Measurements from ENCODE around the gene SEPHS1. TPM values are rescaled to one million over a fixed set of nuclear protein-coding genes. Genes with fewer than 3 reads are reported as not detected.

The SEPHS1 gene
- polyA plus RNA-seq, 1 experiment, result 76.9 TPM

- ChIA-PET CTCF (interaction anchor here (1.6 kb wide), 1 partner anchor 47 kb away, joined by 3 read pairs; no protein-coding TSS in a partner anchor), POLR2A (no interaction called here)
- Histone ChIP-seq H3K9me3 (ENCODE audit: control insufficient read depth, insufficient read depth, low read length) (no peaks in the 10 kb centered on the region), H3K27ac (ENCODE audit: low read depth, low read length) (no peak overlapping the region), H3K27me3 (ENCODE audit: control insufficient read depth, insufficient read depth, low read length) (peaks cover 16% of the 10 kb centered on the region), H3K4me3 (ENCODE audit: low read depth, low read length) (no peak overlapping the region)
- DNase-seq (ENCODE audit: low read depth, low spot score), result no peak
- TF ChIP-seq CTCF (IDR thresholded peaks at IDR 0.05; ENCODE audit: low read depth, low read length), result no peak
Observed at GRCh38 chr10:13392701-13393100, 44.6 kb upstream of the SEPHS1 start.

DNA sequence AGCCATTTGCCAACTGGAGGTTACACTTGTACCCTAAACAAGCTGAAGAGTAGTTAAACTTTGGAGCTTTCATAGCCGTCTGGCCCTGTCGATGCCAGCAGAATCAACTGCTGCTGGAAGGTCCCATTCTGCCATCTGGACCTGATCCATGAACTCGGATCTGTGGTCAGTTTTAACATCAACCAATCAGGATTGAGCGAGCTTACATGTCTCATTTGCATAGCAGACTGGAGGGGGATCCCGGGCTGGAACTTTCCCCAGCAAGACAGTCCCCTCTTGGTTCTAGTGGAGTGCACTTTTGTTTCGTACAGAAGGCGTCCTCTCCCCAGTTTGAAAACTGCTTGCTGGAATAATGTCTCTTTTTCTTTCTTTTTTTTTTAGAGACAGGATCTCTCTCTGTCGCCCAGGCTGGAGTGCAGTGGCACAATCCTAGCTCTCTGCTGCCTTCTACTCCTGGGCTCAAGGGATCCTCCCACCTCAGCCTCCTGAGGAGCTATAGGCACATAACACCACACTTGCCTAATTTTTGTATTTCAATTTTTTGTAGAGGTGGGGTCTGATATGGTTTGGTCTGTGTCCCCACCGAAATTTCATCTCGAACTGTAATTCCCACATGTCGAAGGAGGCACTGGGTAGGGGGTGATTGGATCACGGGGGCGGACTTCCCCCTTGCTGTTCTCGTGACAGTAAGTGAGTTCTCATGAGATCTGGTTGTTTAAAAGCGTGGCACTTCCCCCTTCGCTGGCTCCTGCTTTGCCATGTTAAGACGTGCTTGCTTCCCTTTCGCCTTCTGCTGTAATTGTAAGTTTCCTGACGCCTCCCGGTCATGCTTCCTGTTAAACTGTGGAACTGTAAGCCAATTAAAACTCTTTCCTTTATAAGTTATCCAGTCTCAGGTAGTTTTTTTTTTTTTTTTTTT, 42.8 kb upstream of the SEPHS1 start:
- POLR2A ChIA-PET, result no interaction called here
- Histone ChIP-seq H3K27me3 (ENCODE audit: control insufficient read depth, insufficient read depth, low read length) (peaks cover 16% of the 10 kb centered on the region), H3K4me3 (ENCODE audit: low read depth, low read length) (no peak overlapping the region), H3K27ac (ENCODE audit: low read depth, low read length) (no peak overlapping the region), H3K9me3 (ENCODE audit: control insufficient read depth, insufficient read depth, low read length) (no peaks in the 10 kb centered on the region)
- no peak for TF ChIP-seq CTCF (IDR thresholded peaks at IDR 0.05; ENCODE audit: low read depth, low read length)
- CTCF ChIA-PET, result interaction anchor here (0.9 to 1.0 kb wide), 2 partner anchors 18 to 19 kb away, joined by 3 to 6 read pairs; no protein-coding TSS in a partner anchor
- no peak for DNase-seq (ENCODE audit: low read depth, low spot score)

GRCh38 chr10:13388478-13389230, 40.6 kb upstream of the SEPHS1 start:
- Histone ChIP-seq H3K27me3 (ENCODE audit: control insufficient read depth, insufficient read depth, low read length) (peaks cover 21% of the 10 kb centered on the region), H3K27ac (ENCODE audit: low read depth, low read length) (no peak overlapping the region), H3K4me3 (ENCODE audit: low read depth, low read length) (no peak overlapping the region), H3K9me3 (ENCODE audit: control insufficient read depth, insufficient read depth, low read length) (no peaks in the 10 kb centered on the region)
- no peak for TF ChIP-seq CTCF (IDR thresholded peaks at IDR 0.05; ENCODE audit: low read depth, low read length)
- CTCF ChIA-PET, result interaction anchor here (0.7 to 1.3 kb wide), 2 partner anchors 16 to 52 kb away, joined by 3 to 6 read pairs; no protein-coding TSS in a partner anchor
- no peak for DNase-seq (ENCODE audit: low read depth, low spot score)
- POLR2A ChIA-PET, result no interaction called here

DNA sequence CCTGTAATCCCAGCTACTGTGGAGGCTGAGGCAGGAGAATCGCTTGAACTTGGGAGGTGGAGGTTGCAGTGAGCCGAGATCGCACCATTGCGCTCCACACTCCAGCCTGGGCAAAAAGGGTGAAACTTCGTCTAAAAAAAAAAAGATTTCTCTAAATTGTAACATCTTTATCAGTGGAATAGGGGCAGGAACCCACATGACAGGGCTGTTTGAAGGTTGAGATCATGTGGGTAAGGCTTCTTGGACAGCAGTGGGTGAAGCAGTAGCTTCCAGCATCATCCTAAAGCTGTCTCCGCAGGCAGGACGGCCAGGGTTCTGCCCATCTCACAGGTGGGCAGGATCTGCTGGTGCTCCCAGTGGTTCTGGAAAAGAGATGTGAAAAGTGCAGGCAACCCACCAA, 37.9 kb upstream of the SEPHS1 start:
- CTCF ChIA-PET, result interaction anchor here (0.8 kb wide), 1 partner anchor 54 kb away, joined by 3 read pairs; no protein-coding TSS in a partner anchor
- no peak overlapping the region for H3K27ac ChIP-seq (ENCODE audit: low read depth, low read length)
- POLR2A ChIA-PET, result no interaction called here

More for the DNA sequence above, 37.9 kb upstream of the SEPHS1 start:
- Histone ChIP-seq H3K27me3 (ENCODE audit: control insufficient read depth, insufficient read depth, low read length) (peaks cover 30% of the 10 kb centered on the region), H3K9me3 (ENCODE audit: control insufficient read depth, insufficient read depth, low read length) (no peaks in the 10 kb centered on the region), H3K4me3 (ENCODE audit: low read depth, low read length) (no peak overlapping the region)
- no peak for DNase-seq (ENCODE audit: low read depth, low spot score)
- TF ChIP-seq CTCF (IDR thresholded peaks at IDR 0.05; ENCODE audit: low read depth, low read length), result no peak

Measured in AG04450 (cell line).